Fibroblast of peridontal ligament (primary cell): ENCODE data around the gene ADAMTS13.

Source experiments
- DNase-seq: peaks from one replicate; pipeline ENCODE4 v3.0.0-alpha.2; 2010; ENCODE audit errors: extremely low read depth

The ADAMTS13 gene

DNA sequence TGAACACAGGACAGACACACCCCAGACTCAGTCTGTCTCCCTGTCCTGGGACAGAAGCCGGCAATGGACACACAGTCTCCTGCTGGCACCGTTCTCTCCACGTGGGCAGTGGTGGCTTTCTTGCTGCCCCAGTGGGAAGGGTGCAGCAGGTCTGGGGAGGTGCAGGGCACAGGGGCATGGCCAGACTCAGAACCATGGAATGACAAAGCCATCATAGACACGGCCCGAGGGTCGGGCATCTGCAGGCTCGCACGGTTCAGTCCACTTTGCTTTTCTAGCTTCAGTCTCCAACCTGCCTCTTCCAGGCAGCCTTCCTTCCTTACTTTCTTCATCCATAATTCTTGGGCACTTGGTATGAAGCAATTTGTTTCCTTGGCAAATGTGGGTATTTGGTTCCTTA, 85.9 kb downstream of the ADAMTS13 start:
- no peak for DNase-seq
